SH-SY5Y (cell line): ENCODE results near the gene PTMA.

Experiments used
- GATA2 ChIP-seq: IDR thresholded peaks from 2 replicates; pipeline ENCODE4 v1.6.1; 2011; ENCODE audit warnings: mild to moderate bottlenecking, low read depth, low read length
- GATA3 ChIP-seq: IDR thresholded peaks from 2 replicates; pipeline ENCODE4 v1.6.1; 2011; ENCODE audit warnings: low read depth, mild to moderate bottlenecking, low read length, moderate library complexity

DNA sequence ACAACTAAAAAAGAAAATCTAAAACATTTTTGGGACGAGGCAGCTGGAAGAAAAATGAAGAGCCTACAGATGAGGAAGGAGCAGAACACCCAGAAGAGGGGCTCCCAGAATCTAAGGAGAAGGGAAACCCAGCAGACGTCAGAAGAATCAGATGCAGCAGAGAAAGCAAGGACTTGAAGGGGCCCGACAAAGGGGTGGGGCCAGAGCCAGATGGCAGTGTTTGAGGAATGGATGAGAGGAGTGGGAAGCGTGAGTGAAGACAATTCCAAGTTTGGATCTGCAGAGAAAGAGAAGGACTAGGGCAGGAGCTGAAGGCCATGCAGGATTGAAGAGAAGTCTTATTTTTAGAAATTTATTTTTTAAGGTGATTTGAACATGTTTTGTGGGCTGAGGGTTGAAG is 19.3 kb downstream of the PTMA start:
- TF ChIP-seq GATA3 (no peak), GATA2 (no peak)
